NCI-H226 (cell line): ENCODE measurements around the gene SSTR5.

Experiments used
- DNase-seq: peaks from one replicate; pipeline ENCODE4 v3.0.0-alpha.2; 2015

The SSTR5 gene

DNA sequence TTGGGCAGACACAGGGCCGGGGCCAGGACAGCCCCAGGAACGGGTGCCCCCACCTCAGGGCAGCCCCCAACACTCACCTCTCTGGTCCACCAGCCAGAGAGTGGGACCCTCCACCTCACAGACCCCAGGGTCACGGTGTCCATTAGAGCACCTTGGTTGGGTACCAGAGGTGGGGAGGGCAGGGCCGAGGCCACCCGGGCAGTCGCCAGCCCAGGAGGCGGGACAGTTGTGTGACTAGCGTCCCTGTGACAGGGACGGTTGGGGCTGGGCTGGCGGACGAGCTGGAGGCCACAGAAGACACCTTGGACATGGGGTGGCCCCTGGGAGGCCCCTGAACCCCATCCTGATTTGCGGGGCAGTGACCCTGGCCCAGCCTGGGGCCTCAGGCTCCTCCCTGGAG, 35.2 kb downstream of the SSTR5 start:
- DNase-seq, result no peak

GRCh38 chr16:1108299-1109252, 36.0 kb downstream of the SSTR5 start:
- peak; percentile 66 for DNase-seq

DNA sequence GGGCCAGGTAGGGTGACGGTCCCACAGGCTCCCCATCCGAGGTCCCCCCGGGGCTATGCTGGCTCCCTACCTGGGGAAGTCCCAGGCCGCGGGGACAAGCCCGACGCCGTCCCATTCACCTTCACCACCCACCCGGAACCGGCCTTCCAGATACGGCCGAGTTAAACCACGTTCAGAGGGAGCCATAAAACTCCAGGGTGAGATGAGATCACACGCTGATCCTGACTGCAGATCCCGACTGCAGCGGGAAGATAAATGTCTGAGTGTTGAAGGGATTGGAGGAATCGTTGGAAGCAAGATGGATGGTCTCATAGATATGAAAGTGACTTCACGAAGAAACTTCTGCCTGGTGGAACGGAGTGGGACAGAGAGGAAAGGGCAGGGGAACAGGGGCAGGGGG, 37.1 kb downstream of the SSTR5 start:
- DNase-seq, result no peak

GRCh38 chr16:1112506-1113184, 40.1 kb downstream of the SSTR5 start:
- no peak for DNase-seq

- DNase-seq, result no peak
Measured at GRCh38 chr16:1113489-1113888, 40.9 kb downstream of the SSTR5 start.

- no peak for DNase-seq
Measured at GRCh38 chr16:1113889-1114526, 41.5 kb downstream of the SSTR5 start.

DNA sequence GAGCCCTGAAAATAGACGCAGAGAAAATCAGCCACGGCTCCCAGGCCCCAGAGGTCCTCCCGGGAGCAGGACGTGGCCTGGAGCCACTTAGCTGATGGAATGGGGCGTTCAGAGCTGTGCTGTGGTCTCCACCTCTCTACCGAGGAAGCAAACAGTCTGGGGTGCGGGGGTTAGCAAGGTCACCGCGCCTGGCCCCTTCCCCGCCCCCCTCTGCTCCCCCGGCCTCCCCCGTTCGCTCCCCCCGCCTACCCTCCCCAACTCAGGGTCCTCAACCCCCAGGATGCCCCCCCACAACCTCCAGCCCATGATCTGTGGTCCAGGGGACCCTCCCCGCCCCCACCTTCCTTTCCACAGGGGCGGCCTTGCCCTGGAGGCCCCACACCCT, 44.1 kb downstream of the SSTR5 start:
- DNase-seq, result no peak

- DNase-seq, result no peak
Measured at GRCh38 chr16:1117176-1117900, 44.8 kb downstream of the SSTR5 start.

- DNase-seq, result no peak
Measured at GRCh38 chr16:1117926-1118325, 45.4 kb downstream of the SSTR5 start.

DNA sequence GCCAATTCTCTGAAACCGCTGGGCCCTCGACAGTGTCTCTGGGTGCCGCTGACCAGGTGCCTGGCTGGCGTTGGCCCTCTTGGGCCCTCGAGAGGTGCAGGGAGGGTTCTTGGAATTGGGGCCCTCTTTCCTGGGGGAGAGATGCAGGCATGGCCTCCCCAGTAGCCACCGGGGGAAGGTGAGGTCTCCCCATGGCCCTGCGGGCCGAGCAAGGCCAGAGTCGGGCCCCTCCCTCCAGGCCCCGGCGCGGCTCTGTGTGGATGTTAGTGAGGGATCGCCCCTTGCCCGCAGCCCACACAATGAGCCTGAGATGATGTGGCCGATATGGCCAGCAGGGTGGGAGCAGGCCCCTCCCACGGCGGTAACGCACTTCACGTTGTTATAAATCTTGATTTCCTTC, 46.6 kb downstream of the SSTR5 start:
- DNase-seq, result no peak

- no peak for DNase-seq
Measured at GRCh38 chr16:1119766-1120576, 47.4 kb downstream of the SSTR5 start.

DNA sequence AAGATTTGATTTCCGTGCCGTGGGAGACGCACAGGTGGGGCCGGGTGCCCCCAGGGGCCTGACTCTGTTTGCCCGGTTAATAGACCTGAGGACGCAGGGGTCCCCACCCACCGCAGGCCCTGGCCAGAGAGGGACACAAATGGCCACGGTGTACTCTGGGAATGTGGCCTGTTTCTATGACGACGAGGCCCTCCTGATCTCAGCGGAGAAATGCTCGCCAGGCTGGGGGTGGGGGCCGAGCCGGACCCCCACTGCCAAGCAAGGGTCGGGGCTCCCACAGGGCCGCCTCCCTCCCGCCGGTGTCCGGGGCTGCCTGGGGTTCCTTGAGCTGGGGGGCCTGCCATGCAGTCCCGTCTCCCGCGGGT, 48.0 kb downstream of the SSTR5 start:
- DNase-seq, result no peak

GRCh38 chr16:1121009-1121408, 48.5 kb downstream of the SSTR5 start:
- no peak for DNase-seq

GRCh38 chr16:1121601-1122397, 49.3 kb downstream of the SSTR5 start:
- no peak for DNase-seq

DNA sequence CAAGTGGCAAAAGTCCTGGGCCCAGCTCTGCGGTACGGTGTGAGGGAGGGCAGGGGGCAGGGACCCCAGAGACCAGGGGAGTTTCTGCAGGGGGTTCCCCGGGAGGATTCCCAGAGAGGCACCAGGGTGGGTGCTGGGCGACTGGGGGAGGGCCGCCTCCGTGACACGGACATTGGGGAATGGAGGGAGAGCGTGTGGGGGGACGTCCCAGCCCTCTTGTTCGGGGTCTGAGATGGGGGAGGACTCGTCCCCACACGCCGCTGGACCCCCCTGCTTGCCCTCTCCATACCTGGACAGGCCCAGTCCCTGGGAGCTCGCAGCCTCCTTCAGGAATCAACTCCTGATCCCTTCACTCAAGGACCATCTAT, 49.8 kb downstream of the SSTR5 start:
- DNase-seq, result no peak

- DNase-seq, result no peak
Measured at GRCh38 chr16:1123525-1124230, 51.1 kb downstream of the SSTR5 start.

- no peak for DNase-seq
Measured at GRCh38 chr16:1124291-1124690, 51.7 kb downstream of the SSTR5 start.

GRCh38 chr16:1124795-1125194, 52.2 kb downstream of the SSTR5 start:
- no peak for DNase-seq

GRCh38 chr16:1125471-1125870, 52.9 kb downstream of the SSTR5 start:
- DNase-seq, result peak; percentile 79

DNA sequence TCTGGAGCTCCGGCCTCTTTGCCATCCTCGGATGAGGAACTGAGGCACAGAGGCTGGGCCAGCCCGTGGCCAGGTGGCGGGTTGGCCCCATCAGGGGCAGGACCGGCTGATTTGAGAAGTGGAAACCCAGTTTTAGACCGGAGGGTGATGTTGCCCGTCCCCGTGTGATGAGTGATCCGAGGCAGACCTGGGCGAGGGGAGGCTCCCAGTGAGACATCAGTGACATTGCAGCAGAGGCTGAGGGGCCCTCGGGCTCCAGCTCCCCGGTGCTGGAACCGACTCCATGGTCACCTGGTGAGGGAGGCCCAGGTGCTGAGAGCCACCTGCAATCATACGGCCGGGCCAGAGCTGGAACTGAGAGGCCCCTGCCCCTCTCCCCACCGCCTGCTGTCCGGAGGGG, 53.5 kb downstream of the SSTR5 start:
- DNase-seq, result no peak

DNA sequence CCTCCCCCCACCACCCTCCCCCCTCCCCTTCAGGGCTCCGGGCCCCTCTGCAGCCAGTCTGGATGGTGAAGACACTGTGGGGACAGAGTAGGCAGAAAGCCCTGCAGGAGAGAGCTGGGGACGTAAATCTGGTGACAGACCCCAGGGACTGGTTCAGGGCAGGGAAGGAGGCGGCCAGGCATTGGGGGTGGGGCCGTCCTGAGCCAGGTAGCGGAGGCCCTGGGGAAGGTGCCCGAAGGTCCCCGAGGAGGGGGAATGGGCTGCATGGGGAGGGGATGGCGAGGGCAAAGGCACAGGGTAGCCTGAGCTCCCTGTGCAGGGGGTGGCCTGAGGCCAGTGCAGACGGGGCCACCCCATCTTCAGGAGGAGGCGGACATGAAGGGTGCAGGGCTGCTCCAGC, 54.0 kb downstream of the SSTR5 start:
- no peak for DNase-seq
